ENCODE results near the gene YY1. TPM values are rescaled to one million over a fixed set of nuclear protein-coding genes. Genes with fewer than 3 reads are reported as not detected.
"Not testable (repeated sequence)": the region's sequence is repeated elsewhere in the genome, so short reads cannot be mapped to it uniquely, and the experiment has no call there.

YY1 gene
- total and polyA plus RNA-seq, 2 experiments from 2014 or later, result 38.2 to 43.3 TPM

DNA sequence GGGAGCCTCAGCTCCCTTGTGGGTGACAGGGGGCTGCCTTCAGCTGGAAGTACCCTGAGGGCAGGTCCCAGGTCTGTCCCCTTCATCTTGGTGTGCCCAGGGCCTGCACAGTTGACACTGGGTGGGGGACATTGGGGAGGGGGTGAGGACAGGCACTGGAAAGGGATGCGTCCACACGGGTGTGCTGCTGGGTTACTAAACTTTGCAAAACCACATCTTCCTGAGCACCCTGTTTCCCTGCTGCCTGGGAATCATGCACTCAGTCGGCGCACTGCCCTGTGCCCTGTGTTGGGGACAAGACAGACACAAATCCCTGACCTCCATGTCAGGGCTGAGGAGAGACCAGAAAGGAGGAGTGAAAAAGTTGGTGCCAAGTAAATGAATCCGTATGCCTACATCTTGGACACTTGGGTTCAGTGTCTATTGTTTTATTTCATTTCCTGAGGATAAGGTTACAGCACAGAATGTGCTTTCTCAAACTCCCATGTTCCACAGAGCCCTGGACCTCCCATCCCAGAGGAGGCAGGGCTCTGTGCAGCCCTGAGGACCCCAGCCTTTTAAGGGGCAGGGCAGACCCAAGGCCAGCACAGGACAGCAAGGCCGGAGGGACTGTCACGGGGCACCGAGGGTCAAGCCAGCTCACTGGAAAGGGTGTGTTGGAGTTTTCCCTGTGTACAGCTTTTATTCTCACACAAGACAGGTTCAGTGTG is 70.2 kb downstream of the YY1 start:
- Histone ChIP-seq H3K27me3 (replicated peaks; ENCODE audit: insufficient read depth) (0 out of 2 replicates have a peak, but pooled peaks cover 10% of the 10 kb centered on the region), H3K9me3 (ENCODE audit: low read depth) (no peaks in the 10 kb centered on the region), H3K4me3 (no peak overlapping the region), H3K4me1 (ENCODE audit: insufficient read depth) (no peaks in the 10 kb centered on the region), H3K9ac (no peak overlapping the region), H3K4me2 (ENCODE audit: unreplicated experiment) (no peak overlapping the region), H4K20me1 (ENCODE audit: insufficient read depth) (no peaks in the 10 kb centered on the region), H3K9me2 (ENCODE audit: insufficient read depth) (no peaks in the 10 kb centered on the region), H3K36me3 (ENCODE audit: low read depth) (no peaks in the 10 kb centered on the region), H2AFZ (no peak overlapping the region), H3F3A (ENCODE audit: insufficient read depth) (no peaks in the 10 kb centered on the region), H3K79me2 (ENCODE audit: insufficient read depth) (no peaks in the 10 kb centered on the region), H3K27ac (no peak overlapping the region)
- in situ Hi-C loops (cut with MboI), result no loop called here
- DNase-seq, result no peak
- WGBS, 2 experiments (ENCODE audit: low coverage in 1 of 2, low lambda C conversion rate in 2 of 2, missing lambda C conversion rate in 2 of 2), result 66 to 70% methylated on average over 6 to 8 of the region's 8 CpGs
- TF ChIP-seq EZH2phosphoT487 (IDR thresholded peaks at IDR 0.05; ENCODE audit: insufficient read depth, low read depth), result no peak
- TF ChIP-seq EZH2 (IDR thresholded peaks at IDR 0.05; ENCODE audit: insufficient read depth, poor library complexity, severe bottlenecking), result no peak

DNA sequence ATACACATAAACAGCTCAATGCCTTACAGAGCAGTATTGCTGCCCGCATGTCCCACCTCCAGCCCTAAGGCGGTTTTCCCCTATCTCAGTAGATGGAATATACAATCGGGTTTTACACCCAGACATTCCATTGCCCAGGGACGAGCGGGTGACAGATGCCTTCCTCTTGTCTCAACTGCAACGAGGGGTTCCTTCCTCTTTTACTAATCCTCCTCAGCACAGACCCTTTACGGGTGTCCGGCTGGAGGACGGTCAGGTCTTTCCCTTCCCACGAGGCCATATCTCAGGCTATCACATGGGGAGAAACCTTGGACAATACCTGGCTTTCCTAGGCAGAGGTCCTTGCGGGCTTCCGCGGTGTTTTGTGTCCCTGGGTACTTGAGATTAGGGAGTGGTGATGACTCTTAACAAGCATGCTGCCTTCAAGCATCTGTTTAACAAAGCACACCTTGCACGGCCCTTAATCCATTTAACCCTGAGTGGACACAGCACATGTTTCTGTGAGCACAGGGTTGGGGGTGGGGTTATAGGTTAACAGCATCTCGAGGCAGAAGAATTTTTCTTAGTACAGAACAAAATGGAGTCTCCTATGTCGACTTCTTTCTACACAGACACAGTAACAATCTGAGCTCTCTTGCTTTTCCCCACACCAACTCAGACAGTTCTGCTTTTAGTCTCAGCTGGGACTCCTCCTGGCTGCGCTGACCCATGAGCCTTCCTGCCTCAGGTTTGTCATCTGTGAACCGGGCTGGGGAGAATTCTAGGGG is 73.3 kb downstream of the YY1 start:
- H3K9me3 ChIP-seq (ENCODE audit: low read depth); H3K4me3 ChIP-seq; H3K79me2 ChIP-seq (ENCODE audit: insufficient read depth); H3F3A ChIP-seq (ENCODE audit: insufficient read depth); DNase-seq; H2AFZ ChIP-seq; H4K20me1 ChIP-seq (ENCODE audit: insufficient read depth); in situ Hi-C loops (cut with MboI); H3K27ac ChIP-seq; H3K4me2 ChIP-seq (ENCODE audit: unreplicated experiment); H3K9me2 ChIP-seq (ENCODE audit: insufficient read depth); H3K36me3 ChIP-seq (ENCODE audit: low read depth); H3K4me1 ChIP-seq (ENCODE audit: insufficient read depth); H3K9ac ChIP-seq: not testable (repeated sequence)
- WGBS, 2 experiments (ENCODE audit: low coverage in 1 of 2, low lambda C conversion rate in 2 of 2, missing lambda C conversion rate in 2 of 2), result 32 to 34% methylated on average over 18 of the region's 18 CpGs
- H3K27me3 ChIP-seq (replicated peaks; ENCODE audit: insufficient read depth), result 0 out of 2 replicates have a peak, but pooled peaks cover 10% of the 10 kb centered on the region

- H3K27me3 ChIP-seq (replicated peaks; ENCODE audit: insufficient read depth), result 0 out of 2 replicates have a peak, but pooled peaks cover 10% of the 10 kb centered on the region
- no peaks in the 10 kb centered on the region for H3K9me3 ChIP-seq (ENCODE audit: low read depth)
- no peak overlapping the region for H3K4me3 ChIP-seq
- no peaks in the 10 kb centered on the region for H4K20me1 ChIP-seq (ENCODE audit: insufficient read depth)
- H3F3A ChIP-seq (ENCODE audit: insufficient read depth), result no peaks in the 10 kb centered on the region
- 42 to 43% methylated on average over 10 of the region's 10 CpGs for WGBS, 2 experiments (ENCODE audit: low coverage in 1 of 2, low lambda C conversion rate in 2 of 2, missing lambda C conversion rate in 2 of 2)
- no peaks in the 10 kb centered on the region for H3K79me2 ChIP-seq (ENCODE audit: insufficient read depth)
- H3K27ac ChIP-seq, result no peak overlapping the region
- no peak overlapping the region for H2AFZ ChIP-seq
- no peaks in the 10 kb centered on the region for H3K4me1 ChIP-seq (ENCODE audit: insufficient read depth)
- H3K4me2 ChIP-seq (ENCODE audit: unreplicated experiment), result no peak overlapping the region
- H3K9me2 ChIP-seq (ENCODE audit: insufficient read depth), result no peaks in the 10 kb centered on the region
- in situ Hi-C loops (cut with MboI), result no loop called here
- H3K9ac ChIP-seq, result no peak overlapping the region
- TF ChIP-seq EZH2 (IDR thresholded peaks at IDR 0.05; ENCODE audit: insufficient read depth, poor library complexity, severe bottlenecking), result no peak
- no peak for TF ChIP-seq EZH2phosphoT487 (IDR thresholded peaks at IDR 0.05; ENCODE audit: insufficient read depth, low read depth)
- no peaks in the 10 kb centered on the region for H3K36me3 ChIP-seq (ENCODE audit: low read depth)
- no peak for DNase-seq
Measured at GRCh38 chr14:100312877-100313400, 74.0 kb downstream of the YY1 start.

DNA sequence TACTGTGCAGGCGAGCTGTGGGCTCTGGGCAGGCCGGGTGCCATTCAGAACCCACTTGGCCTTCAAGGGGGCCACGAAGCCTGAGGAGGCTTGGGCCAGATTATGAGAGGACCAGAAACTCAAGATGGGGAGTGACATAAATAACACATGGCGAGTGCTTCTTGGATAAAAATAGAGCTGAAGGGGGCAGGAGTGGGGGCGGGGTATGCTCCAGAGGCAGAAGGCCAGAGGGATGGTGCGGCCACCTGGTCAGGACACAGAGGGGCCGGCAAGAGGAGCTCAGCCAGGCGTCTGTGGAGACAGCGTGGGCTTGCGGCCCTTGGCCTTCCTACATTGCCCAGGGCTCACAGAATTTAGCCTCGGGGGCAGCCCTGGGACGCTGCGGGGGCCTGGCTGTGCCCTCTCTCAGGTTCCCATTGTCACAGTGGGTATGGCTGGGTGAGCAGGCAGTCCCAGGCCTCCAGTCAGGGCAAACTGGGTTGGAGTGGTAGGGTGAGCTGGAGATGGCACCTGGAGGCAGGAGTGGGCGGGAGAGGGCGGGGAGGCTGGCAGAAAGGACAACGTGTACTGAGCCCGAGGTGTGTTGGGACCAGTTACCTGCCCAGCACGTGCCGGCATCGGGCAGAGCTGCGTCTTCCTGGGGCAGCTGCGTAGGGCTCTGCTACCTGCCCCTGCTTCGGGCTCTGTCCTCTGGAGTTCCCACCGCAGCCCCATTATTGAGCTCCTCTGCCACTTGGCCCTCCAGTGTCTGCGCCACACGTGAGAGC is 74.7 kb downstream of the YY1 start:
- Histone ChIP-seq H3K4me3 (no peak overlapping the region), H3K27ac (no peak overlapping the region), H3K9ac (no peak overlapping the region), H3K9me3 (ENCODE audit: low read depth) (no peaks in the 10 kb centered on the region), H3K9me2 (ENCODE audit: insufficient read depth) (no peaks in the 10 kb centered on the region), H3K4me1 (ENCODE audit: insufficient read depth) (no peaks in the 10 kb centered on the region), H3K79me2 (ENCODE audit: insufficient read depth) (no peaks in the 10 kb centered on the region), H4K20me1 (ENCODE audit: insufficient read depth) (no peaks in the 10 kb centered on the region), H3F3A (ENCODE audit: insufficient read depth) (no peaks in the 10 kb centered on the region), H3K4me2 (ENCODE audit: unreplicated experiment) (no peak overlapping the region), H2AFZ (no peak overlapping the region), H3K36me3 (ENCODE audit: low read depth) (no peaks in the 10 kb centered on the region), H3K27me3 (replicated peaks; ENCODE audit: insufficient read depth) (0 out of 2 replicates have a peak, but pooled peaks cover 10% of the 10 kb centered on the region)
- TF ChIP-seq EZH2phosphoT487 (IDR thresholded peaks at IDR 0.05; ENCODE audit: insufficient read depth, low read depth) (no peak), EZH2 (IDR thresholded peaks at IDR 0.05; ENCODE audit: insufficient read depth, poor library complexity, severe bottlenecking) (no peak)
- WGBS, 2 experiments (ENCODE audit: low coverage in 1 of 2, low lambda C conversion rate in 2 of 2, missing lambda C conversion rate in 2 of 2), result 81 to 86% methylated on average over 25 to 26 of the region's 26 CpGs
- in situ Hi-C loops (cut with MboI), result no loop called here
- no peak for DNase-seq

Measured in GM23248 (cell line).